Skeletal muscle satellite cell (primary cell): ENCODE data around the gene CYBB.

ENCODE experiments used
- H3K27me3 ChIP-seq: 2 replicates; pipeline ENCODE4 v1.7.0; 2013; ENCODE audit warnings: low read length; ENCODE audit not compliant: control insufficient read depth, insufficient read depth
- H3K36me3 ChIP-seq: 2 replicates; pipeline ENCODE4 v1.7.0; 2013; ENCODE audit warnings: mild to moderate bottlenecking, control low read depth, low read length; ENCODE audit not compliant: insufficient read depth
- H3K4me1 ChIP-seq: 2 replicates; pipeline ENCODE4 v1.7.0; 2013; ENCODE audit warnings: low read length; ENCODE audit not compliant: control insufficient read depth, insufficient read depth
- H3K4me2 ChIP-seq: 2 replicates; pipeline ENCODE4 v1.7.0; 2013; ENCODE audit warnings: mild to moderate bottlenecking, low read length
- H3K4me3 ChIP-seq: 2 replicates; pipeline ENCODE4 v1.7.0; 2013; ENCODE audit warnings: low read length
- H3K9ac ChIP-seq: 2 replicates; pipeline ENCODE4 v1.7.0; 2013; ENCODE audit warnings: mild to moderate bottlenecking, low read depth, low read length, moderate library complexity
- H3K9me3 ChIP-seq: replicated peaks from 2 replicates; pipeline ENCODE4 v1.7.0; 2013; ENCODE audit warnings: mild to moderate bottlenecking, control low read depth, low read length

CYBB gene

GRCh38 chrX:37846141-37846540 lies 66.3 kb downstream of the CYBB start:
- peak overlapping the region; percentile 76 for H3K4me3 ChIP-seq
- H3K4me1 ChIP-seq, result peaks cover 3% of the 10 kb centered on the region
- H3K27me3 ChIP-seq, result no peaks in the 10 kb centered on the region
- no peaks in the 10 kb centered on the region for H3K9me3 ChIP-seq
- H3K9ac ChIP-seq, result no peak overlapping the region
- H3K36me3 ChIP-seq, result no peaks in the 10 kb centered on the region
- H3K4me2 ChIP-seq, result peak overlapping the region; percentile 71

- H3K4me1 ChIP-seq, result peaks cover 3% of the 10 kb centered on the region
- H3K9ac ChIP-seq, result peak overlapping the region; percentile 86
- H3K27me3 ChIP-seq, result no peaks in the 10 kb centered on the region
- peak overlapping the region; percentile 76 for H3K4me3 ChIP-seq
- H3K4me2 ChIP-seq, result peak overlapping the region; percentile 71
- H3K36me3 ChIP-seq, result no peaks in the 10 kb centered on the region
- no peaks in the 10 kb centered on the region for H3K9me3 ChIP-seq
Measured at GRCh38 chrX:37846558-37846933, 66.7 kb downstream of the CYBB start.

- no peaks in the 10 kb centered on the region for H3K9me3 ChIP-seq
- H3K4me3 ChIP-seq, result peak within 1 kb of the TSS; percentile 76
- H3K4me1 ChIP-seq, result peaks cover 3% of the 10 kb centered on the region
Measured at GRCh38 chrX:37846934-37847732, 67.3 kb downstream of the CYBB start, which contains the start of gene DYNLT3. Gene DYNLT3 (minus strand): TSS chrX:37847571. CDS start chrX:37847510, 61 bp downstream.

GRCh38 chrX:37847733-37848197 lies 67.9 kb downstream of the CYBB start:
- no peaks in the 10 kb centered on the region for H3K36me3 ChIP-seq
- peak overlapping the region; percentile 76 for H3K4me3 ChIP-seq
- H3K4me2 ChIP-seq, result peak overlapping the region; percentile 71
- H3K4me1 ChIP-seq, result peaks cover 3% of the 10 kb centered on the region
- peak overlapping the region; percentile 86 for H3K9ac ChIP-seq
- H3K27me3 ChIP-seq, result no peaks in the 10 kb centered on the region
- no peaks in the 10 kb centered on the region for H3K9me3 ChIP-seq

More at GRCh38 chrX:37846934-37847732, 67.3 kb downstream of the CYBB start, which contains the start of gene DYNLT3:
- H3K36me3 ChIP-seq, result no peaks in the 10 kb centered on the region
- H3K27me3 ChIP-seq, result no peaks in the 10 kb centered on the region
- H3K9ac ChIP-seq, result peak within 1 kb of the TSS; percentile 86
- peak within 1 kb of the TSS; percentile 71 for H3K4me2 ChIP-seq

GRCh38 chrX:37854148-37854547 lies 74.3 kb downstream of the CYBB start:
- Histone ChIP-seq H3K4me3 (no peak overlapping the region), H3K36me3 (no peaks in the 10 kb centered on the region)

GRCh38 chrX:37854748-37855147 lies 74.9 kb downstream of the CYBB start:
- Histone ChIP-seq H3K36me3 (no peaks in the 10 kb centered on the region), H3K27me3 (no peaks in the 10 kb centered on the region), H3K9me3 (no peaks in the 10 kb centered on the region), H3K9ac (no peak overlapping the region), H3K4me3 (no peak overlapping the region), H3K4me1 (no peaks in the 10 kb centered on the region), H3K4me2 (no peak overlapping the region)

More at GRCh38 chrX:37854148-37854547, 74.3 kb downstream of the CYBB start:
- no peaks in the 10 kb centered on the region for H3K9me3 ChIP-seq
- H3K4me1 ChIP-seq, result no peaks in the 10 kb centered on the region
- no peak overlapping the region for H3K9ac ChIP-seq
- H3K27me3 ChIP-seq, result no peaks in the 10 kb centered on the region
- H3K4me2 ChIP-seq, result no peak overlapping the region

GRCh38 chrX:37860721-37861120 lies 80.9 kb downstream of the CYBB start:
- Histone ChIP-seq H3K4me1 (no peaks in the 10 kb centered on the region), H3K9me3 (no peaks in the 10 kb centered on the region), H3K4me3 (no peak overlapping the region), H3K27me3 (no peaks in the 10 kb centered on the region), H3K36me3 (no peaks in the 10 kb centered on the region), H3K9ac (no peak overlapping the region), H3K4me2 (no peak overlapping the region)

GRCh38 chrX:37862851-37863250 lies 83.0 kb downstream of the CYBB start:
- Histone ChIP-seq H3K4me3 (no peak overlapping the region), H3K36me3 (no peaks in the 10 kb centered on the region), H3K27me3 (no peaks in the 10 kb centered on the region), H3K9me3 (no peaks in the 10 kb centered on the region), H3K4me2 (no peak overlapping the region), H3K9ac (no peak overlapping the region), H3K4me1 (no peaks in the 10 kb centered on the region)
